Astrocyte of the cerebellum (primary cell): Measurements from ENCODE around the gene GMEB1.
A peak's percentile ranks its signal among the peaks of the same experiment; 100 is the strongest.

Experiments
- DNase-seq: peaks from one replicate; pipeline ENCODE4 v3.0.0-alpha.2; 2011; ENCODE audit warnings: low read depth
- H3K4me3 ChIP-seq: 2 replicates; pipeline ENCODE4 v1.5.1; 2011; ENCODE audit warnings: mild to moderate bottlenecking, low read depth, low read length, moderate library complexity
- CTCF ChIP-seq: IDR thresholded peaks from 2 replicates; pipeline ENCODE4 v1.5.1; 2012; ENCODE audit warnings: low read length, low read depth, moderate library complexity, mild to moderate bottlenecking; ENCODE audit errors: missing control alignments
- in situ Hi-C: cut with HindIII; loops from 2 replicates; pipeline ENCODE4 v1.10.0; 2017; ENCODE audit warnings: low sequenced_read_pairs

The GMEB1 gene

GRCh38 chr1:28668191-28668955, at the start of gene GMEB1:
Gene GMEB1, plus strand, starts transcription at chr1:28668784. Its CDS starts 14,829 bp downstream, at chr1:28683613.
- DNase-seq = peak; percentile 38
- in situ Hi-C loops = no loop called here
- TF ChIP-seq CTCF = no peak

GRCh38 chr1:28631713-28632112, 36.9 kb upstream of the GMEB1 start:
- no peak for TF ChIP-seq CTCF
- no peak overlapping the region for H3K4me3 ChIP-seq
- in situ Hi-C loops = no loop called here
- DNase-seq = no peak

More at GRCh38 chr1:28668191-28668955, at the start of gene GMEB1:
- peak within 1 kb of the TSS; percentile 69 for H3K4me3 ChIP-seq

- TF ChIP-seq CTCF = no peak
Observed at GRCh38 chr1:28632560-28632959, 36.0 kb upstream of the GMEB1 start.

GRCh38 chr1:28640766-28641165, 27.8 kb upstream of the GMEB1 start:
- in situ Hi-C loops = no loop called here
- H3K4me3 ChIP-seq = no peak overlapping the region
- TF ChIP-seq CTCF = peak; percentile 56
- no peak for DNase-seq

More at GRCh38 chr1:28632560-28632959, 36.0 kb upstream of the GMEB1 start:
- in situ Hi-C loops = no loop called here
- DNase-seq = no peak
- H3K4me3 ChIP-seq = no peak overlapping the region

GRCh38 chr1:28642056-28642846, 26.3 kb upstream of the GMEB1 start:
- no peak for DNase-seq
- TF ChIP-seq CTCF = no peak
- peak overlapping the region; percentile 87 for H3K4me3 ChIP-seq
- in situ Hi-C loops = no loop called here

GRCh38 chr1:28642847-28643635, 25.5 kb upstream of the GMEB1 start, which contains the start of gene TAF12:
Gene TAF12, minus strand, starts transcription at chr1:28643067. Its CDS starts 20,986 bp downstream, at chr1:28622081.
- peak; percentile 83 for DNase-seq
- in situ Hi-C loops = no loop called here
- H3K4me3 ChIP-seq = peak within 1 kb of the TSS; percentile 87
- peak; percentile 33 for TF ChIP-seq CTCF
